Measurements from ENCODE around the gene DRAP1. TPM values are rescaled to one million over a fixed set of nuclear protein-coding genes. Genes with fewer than 3 reads are reported as not detected.

The DRAP1 gene
- total RNA-seq, 1 donor from 2014 or later: 169 TPM

- peak overlapping the region; percentile 19 for H3K9ac ChIP-seq (ENCODE audit: low read length)
- no peaks in the 10 kb centered on the region for H3K27me3 ChIP-seq (ENCODE audit: insufficient read depth, low read length)
- no peaks in the 10 kb centered on the region for H3K9me3 Mint-ChIP-seq (ENCODE audit: unreplicated experiment)
- H3K27ac ChIP-seq (ENCODE audit: low read depth, low read length): no peak overlapping the region
- H4K20me1 ChIP-seq (ENCODE audit: insufficient read depth, low read length): peaks cover 81% of the 10 kb centered on the region
- no peaks in the 10 kb centered on the region for H3K9me3 ChIP-seq (ENCODE audit: insufficient read depth, low read depth, low read length)
- peak overlapping the region; percentile 99 for H3K4me2 ChIP-seq (ENCODE audit: low read length)
- peaks cover 80% of the 10 kb centered on the region for H3K79me2 ChIP-seq (ENCODE audit: insufficient read depth, low read length)
- H3K27ac Mint-ChIP-seq (ENCODE audit: unreplicated experiment): no peak overlapping the region
- H2AFZ ChIP-seq (ENCODE audit: low read depth, low read length): no peak overlapping the region
- H3K4me1 ChIP-seq (ENCODE audit: insufficient read depth, low read length): peaks cover 73% of the 10 kb centered on the region
- H3K4me3 ChIP-seq (ENCODE audit: insufficient read depth, low read depth, low read length): no peak overlapping the region
- peaks cover 14% of the 10 kb centered on the region for H3K36me3 Mint-ChIP-seq (ENCODE audit: low read depth, unreplicated experiment)
- peaks cover 26% of the 10 kb centered on the region for H3K36me3 ChIP-seq (ENCODE audit: insufficient read depth, low read length)
- TF ChIP-seq CTCF (IDR thresholded peaks at IDR 0.05; ENCODE audit: insufficient read depth, low read depth, low read length) (no peak), EZH2 (IDR thresholded peaks at IDR 0.05; ENCODE audit: insufficient read depth, low read length) (no peak)
- FAIRE-seq (no peak), DNase-seq (ENCODE audit: low read depth) (no peak)
- H3K4me1 Mint-ChIP-seq (ENCODE audit: low read depth, unreplicated experiment): peaks cover 30% of the 10 kb centered on the region
- no peaks in the 10 kb centered on the region for H3K27me3 Mint-ChIP-seq (ENCODE audit: low read depth, unreplicated experiment)
- no peak overlapping the region for H3K4me3 Mint-ChIP-seq (ENCODE audit: unreplicated experiment)
These were observed 25.1 kb upstream of the DRAP1 start for GRCh38 chr11:65894034-65894591.

- peaks cover 14% of the 10 kb centered on the region for H3K36me3 Mint-ChIP-seq (ENCODE audit: low read depth, unreplicated experiment)
These were observed 23.7 kb upstream of the DRAP1 start for GRCh38 chr11:65895482-65895981.

More at GRCh38 chr11:65895482-65895981, 23.7 kb upstream of the DRAP1 start:
- peak overlapping the region; percentile 23 for H3K4me3 Mint-ChIP-seq (ENCODE audit: unreplicated experiment)
- Histone ChIP-seq H3K27ac (ENCODE audit: low read depth, low read length) (peak overlapping the region; percentile 22), H4K20me1 (ENCODE audit: insufficient read depth, low read length) (peaks cover 86% of the 10 kb centered on the region), H3K9ac (ENCODE audit: low read length) (peak overlapping the region; percentile 54), H3K4me1 (ENCODE audit: insufficient read depth, low read length) (peaks cover 62% of the 10 kb centered on the region), H3K27me3 (ENCODE audit: insufficient read depth, low read length) (no peaks in the 10 kb centered on the region), H3K9me3 (ENCODE audit: insufficient read depth, low read depth, low read length) (no peaks in the 10 kb centered on the region), H3K36me3 (ENCODE audit: insufficient read depth, low read length) (peaks cover 26% of the 10 kb centered on the region), H2AFZ (ENCODE audit: low read depth, low read length) (no peak overlapping the region), H3K4me3 (ENCODE audit: insufficient read depth, low read depth, low read length) (no peak overlapping the region), H3K79me2 (ENCODE audit: insufficient read depth, low read length) (peaks cover 90% of the 10 kb centered on the region), H3K4me2 (ENCODE audit: low read length) (peak overlapping the region; percentile 89)
- peaks cover 21% of the 10 kb centered on the region for H3K4me1 Mint-ChIP-seq (ENCODE audit: low read depth, unreplicated experiment)
- H3K9me3 Mint-ChIP-seq (ENCODE audit: unreplicated experiment): no peaks in the 10 kb centered on the region
- peak overlapping the region; percentile 20 for H3K27ac Mint-ChIP-seq (ENCODE audit: unreplicated experiment)
- FAIRE-seq (no peak), DNase-seq (ENCODE audit: low read depth) (no peak)
- TF ChIP-seq EZH2 (IDR thresholded peaks at IDR 0.05; ENCODE audit: insufficient read depth, low read length) (no peak), CTCF (IDR thresholded peaks at IDR 0.05; ENCODE audit: insufficient read depth, low read depth, low read length) (no peak)
- no peaks in the 10 kb centered on the region for H3K27me3 Mint-ChIP-seq (ENCODE audit: low read depth, unreplicated experiment)
